NCI-H460 (cell line): ENCODE results near the gene PDSS1. TPM values are rescaled to one million over a fixed set of nuclear protein-coding genes. Genes with fewer than 3 reads are reported as not detected.
A peak's percentile ranks its signal among the peaks of the same experiment; 100 is the strongest.
"Not testable (repeated sequence)": the region's sequence is repeated elsewhere in the genome, so short reads cannot be mapped to it uniquely, and the experiment has no call there.

Source experiments
- DNase-seq: peaks from one replicate; pipeline ENCODE4 v3.0.0-alpha.2; 2016; ENCODE audit warnings: low read depth; ENCODE audit errors: extremely low read depth
- polyA plus RNA-seq: library from polyadenylated mRNA; depleted of rRNA; stranded (reverse); fragments of >200 nt; gene quantifications from 2 replicates; pipeline ENCODE4 v1.2.3, GENCODE V29; 2014; cell fraction: nucleus; rRNA removed
- total RNA-seq: library from RNA; depleted of rRNA; stranded (reverse); fragments of >200 nt; shearing (Covaris generic); gene quantifications from 2 replicates; pipeline ENCODE4 v1.2.3, GENCODE V29; 2014; rRNA removed

The PDSS1 gene, protein sequence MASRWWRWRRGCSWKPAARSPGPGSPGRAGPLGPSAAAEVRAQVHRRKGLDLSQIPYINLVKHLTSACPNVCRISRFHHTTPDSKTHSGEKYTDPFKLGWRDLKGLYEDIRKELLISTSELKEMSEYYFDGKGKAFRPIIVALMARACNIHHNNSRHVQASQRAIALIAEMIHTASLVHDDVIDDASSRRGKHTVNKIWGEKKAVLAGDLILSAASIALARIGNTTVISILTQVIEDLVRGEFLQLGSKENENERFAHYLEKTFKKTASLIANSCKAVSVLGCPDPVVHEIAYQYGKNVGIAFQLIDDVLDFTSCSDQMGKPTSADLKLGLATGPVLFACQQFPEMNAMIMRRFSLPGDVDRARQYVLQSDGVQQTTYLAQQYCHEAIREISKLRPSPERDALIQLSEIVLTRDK
- total RNA-seq, result 14.4 and 16.2 TPM in 2 replicates
- 27.0 and 40.8 TPM in 2 replicates for polyA plus RNA-seq

DNA sequence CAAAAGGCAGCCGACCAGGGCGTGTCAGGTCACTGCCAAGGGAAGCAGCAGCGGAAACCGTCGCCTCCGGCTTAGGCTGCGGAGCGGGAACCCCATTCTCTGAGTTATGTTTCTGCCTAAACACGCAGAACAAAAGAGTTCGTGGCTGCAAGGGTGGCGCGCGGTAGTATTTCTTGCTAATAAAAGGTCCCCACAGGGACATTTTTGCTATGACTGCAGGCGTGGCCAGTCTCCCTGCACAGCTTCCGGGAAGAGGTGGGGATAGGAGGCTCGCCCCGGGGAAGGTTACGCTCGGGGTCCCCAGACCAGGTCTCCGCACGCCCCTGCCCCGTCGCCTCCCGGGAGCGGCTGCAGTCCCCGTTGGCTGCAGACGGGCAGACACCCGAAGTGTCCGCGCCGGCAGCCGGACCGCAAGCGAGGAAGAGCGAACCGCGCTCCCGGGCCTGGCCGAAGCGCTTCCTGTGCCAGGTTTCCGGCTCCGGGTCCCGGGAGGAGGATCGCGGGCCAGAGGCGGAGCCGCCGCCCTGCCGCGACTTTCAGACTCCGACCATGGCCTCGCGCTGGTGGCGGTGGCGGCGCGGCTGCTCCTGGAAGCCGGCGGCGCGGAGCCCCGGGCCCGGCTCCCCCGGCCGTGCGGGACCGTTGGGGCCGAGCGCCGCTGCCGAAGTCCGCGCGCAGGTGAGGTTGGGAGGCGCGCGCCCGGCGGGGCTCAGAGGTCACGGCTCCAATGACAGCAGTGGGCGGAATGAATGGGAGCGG is at the start of gene PDSS1:
TSS of gene PDSS1 (plus strand) at position 539 of the 759 bp plus-strand sequence. CDS start at position 550, 11 bp downstream.
- DNase-seq, result peak; percentile 49

DNA sequence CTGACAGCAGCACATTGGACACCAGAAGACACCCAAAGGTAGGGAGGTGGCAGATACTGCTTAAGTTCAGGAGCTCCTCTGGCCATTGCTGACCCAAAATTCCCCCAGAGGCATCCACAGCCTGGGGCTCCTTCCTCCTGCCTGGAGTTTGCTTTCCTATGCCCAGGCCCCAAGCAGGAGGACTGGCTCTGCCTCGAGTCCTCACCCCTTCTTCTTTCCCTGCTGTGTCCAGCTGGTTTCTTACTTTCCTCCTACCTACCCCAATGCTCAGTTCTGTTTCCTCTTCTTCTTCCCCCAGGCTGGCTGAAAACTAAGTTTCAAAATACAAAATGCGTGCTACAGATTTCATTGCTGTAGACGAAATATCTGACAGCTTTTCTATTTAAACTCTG is 49.3 kb upstream of the PDSS1 start:
- not testable (repeated sequence) for DNase-seq

DNA sequence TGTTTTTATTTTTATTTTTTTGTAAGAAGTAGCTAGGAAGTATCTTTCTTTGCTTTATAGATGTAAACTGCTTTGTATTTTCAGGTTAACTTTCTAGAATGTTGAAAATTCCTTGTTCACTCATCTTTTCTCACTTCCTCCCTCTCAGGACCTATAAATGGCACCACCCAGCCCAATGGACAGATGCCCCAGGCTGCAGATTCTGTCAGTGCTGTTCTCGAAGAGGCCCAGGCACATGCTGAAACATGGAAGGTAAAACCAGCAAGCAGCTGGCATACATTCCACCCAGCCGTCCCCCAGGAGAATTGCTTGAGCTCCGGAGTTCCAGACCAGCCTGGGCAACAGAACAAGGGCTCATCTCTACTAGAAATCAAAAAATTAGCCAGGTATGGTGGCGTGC is 47.1 kb upstream of the PDSS1 start:
- DNase-seq, result no peak

DNA sequence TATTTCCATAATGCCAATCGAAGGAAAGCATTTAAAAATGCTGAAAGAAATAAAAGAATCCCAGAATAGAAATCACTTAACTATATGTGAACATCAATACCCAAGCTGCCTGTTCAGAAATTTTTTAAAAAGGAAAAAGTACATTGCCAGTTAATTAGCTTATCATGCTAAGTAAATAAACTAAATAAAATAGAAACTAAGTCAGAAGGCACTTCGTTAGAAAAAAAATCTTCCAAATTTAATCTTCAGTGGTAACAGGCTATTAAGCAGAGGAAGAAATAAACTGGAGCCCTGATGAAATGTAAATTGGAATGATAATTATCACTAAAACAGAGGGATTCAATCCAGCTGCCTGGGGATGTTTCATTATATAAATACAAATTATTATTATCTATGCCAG is 46.0 kb upstream of the PDSS1 start:
- DNase-seq, result not testable (repeated sequence)

DNA sequence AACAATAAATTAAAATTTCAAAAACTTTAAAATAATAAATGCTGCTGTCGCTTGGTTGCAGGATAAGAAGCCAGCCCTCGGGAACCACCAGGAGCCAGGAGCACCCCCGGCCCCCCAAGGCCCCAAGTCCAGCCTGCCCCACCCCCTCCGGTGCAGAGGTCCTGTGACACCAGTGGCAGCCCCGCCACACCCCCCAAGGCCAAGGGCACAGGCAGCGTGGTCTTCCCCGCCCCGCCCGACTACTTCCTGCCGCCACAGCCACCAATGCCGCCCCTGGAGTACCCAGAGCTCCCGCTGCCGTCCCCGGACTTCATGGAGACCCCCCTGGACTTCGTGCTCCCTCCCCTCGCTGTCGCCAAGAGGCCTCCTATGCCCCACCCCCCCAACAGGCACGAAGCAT is 44.5 kb upstream of the PDSS1 start:
- DNase-seq, result no peak

DNA sequence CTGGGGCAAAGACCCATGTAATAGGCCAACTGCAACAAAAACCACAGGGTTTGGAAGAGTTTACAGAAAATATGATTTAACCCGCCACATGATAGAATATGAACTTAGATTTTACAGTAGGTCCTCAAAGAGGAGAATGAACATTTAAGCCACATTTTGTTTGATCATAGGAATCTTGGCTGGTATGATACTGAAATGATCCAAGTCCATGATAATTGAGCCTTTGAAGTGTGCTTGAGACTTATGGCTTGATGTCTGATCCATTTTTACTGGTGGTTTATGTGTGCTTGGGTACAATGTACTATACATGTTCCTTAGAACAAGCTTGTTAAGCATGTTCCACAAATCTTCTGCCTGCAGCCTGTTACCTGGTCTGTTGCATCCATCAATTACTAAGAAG is 41.8 kb upstream of the PDSS1 start:
- no peak for DNase-seq

DNA sequence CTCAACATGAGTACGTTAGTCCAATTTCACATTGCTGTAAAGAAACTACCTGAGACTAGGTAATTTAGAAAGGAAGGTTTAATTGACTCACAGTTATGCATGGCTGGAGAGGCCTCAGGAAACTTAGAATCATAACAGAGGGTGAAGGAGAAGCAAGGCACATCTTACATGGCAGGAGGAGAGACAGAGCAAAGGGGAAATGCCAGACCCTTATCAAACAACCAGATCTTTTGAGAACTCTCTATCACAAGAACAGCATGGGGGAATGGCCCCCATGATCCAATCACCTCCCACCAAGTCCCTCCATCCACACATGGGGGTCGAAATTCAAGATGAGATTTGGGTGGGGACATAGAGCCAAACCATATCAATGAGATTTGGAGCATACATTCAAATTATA is 34.6 kb upstream of the PDSS1 start:
- DNase-seq, result no peak

DNA sequence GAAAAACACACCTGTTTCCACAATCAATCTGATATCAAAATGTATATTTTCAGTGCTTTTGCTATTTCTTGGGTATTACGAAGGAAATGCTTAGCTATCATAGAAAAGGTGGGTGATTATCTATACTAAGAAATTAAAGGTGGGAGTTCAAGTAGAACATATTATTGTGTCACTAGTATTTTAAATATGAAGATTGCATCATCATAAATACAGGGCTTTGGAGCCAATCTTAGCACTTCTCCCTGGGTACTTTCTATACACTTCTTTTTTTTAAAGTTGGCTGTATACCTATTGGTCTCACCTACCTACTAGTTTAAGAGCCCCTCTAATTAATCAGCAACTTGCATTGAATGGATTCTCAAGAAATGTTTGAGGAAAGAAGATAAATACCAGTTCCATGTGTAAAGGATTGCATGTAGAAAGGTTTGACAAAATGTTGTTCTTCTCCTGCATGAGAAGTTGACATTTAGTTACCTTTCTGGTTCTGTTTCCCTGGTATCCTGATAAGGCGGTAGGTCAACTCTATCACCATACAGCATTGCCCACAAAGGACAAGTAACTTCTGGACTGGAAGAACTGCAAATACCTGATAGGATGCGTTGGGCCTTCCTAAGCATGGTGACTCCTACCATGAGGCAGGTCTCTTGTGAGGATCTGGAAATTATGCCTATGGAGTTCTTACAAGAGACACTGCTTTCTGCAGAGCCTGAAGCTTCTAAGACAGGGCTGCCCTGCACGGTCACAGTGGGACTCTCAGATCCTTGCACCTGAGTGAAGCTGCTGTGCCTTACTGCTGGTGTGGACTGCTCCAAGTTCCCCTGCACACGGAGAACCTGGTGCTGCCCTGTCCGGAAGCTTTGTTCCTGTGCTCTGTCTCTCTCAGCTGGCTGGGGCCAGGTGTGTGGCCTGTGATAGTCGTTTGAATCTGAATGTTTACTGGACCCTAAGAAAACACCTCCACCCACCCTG is 32.1 kb upstream of the PDSS1 start:
- DNase-seq, result no peak

DNA sequence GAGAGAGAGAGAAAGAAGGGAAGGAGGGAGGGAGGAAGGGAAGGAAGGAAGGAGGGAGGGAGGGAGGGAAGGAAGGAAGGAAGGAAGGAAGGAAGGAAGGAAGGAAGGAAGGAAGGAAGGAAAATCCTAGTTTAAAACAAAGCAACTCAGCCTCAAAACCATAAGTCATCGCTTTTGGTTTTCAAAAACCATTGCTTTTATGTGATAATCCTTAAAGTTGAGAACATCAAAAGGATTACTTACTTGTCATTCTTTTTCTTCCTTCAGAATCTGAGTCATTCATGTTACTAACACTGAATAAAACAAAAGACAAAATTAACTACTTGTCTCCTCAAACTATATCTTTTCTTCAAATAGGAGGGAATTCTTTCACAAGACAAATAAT is 21.6 kb upstream of the PDSS1 start:
- DNase-seq, result no peak

DNA sequence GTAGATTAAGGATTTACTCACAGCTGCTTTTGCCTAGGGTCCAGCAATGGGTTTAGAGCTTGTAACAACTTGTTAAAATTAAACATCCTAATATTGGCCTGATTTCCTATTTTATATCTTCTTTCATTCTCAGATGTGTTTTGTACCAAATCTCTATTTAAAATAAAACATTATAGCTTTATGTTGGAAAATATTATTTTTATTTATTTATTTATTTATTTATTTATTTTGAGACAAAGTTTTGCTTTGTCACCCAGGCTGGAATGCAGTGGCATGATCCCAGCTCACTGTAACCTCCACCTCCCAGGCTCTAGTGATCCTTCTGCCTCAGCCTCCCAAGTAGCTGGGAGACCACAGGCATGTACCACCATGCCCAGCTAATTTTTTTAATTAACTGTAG is 17.9 kb upstream of the PDSS1 start:
- DNase-seq, result no peak

DNA sequence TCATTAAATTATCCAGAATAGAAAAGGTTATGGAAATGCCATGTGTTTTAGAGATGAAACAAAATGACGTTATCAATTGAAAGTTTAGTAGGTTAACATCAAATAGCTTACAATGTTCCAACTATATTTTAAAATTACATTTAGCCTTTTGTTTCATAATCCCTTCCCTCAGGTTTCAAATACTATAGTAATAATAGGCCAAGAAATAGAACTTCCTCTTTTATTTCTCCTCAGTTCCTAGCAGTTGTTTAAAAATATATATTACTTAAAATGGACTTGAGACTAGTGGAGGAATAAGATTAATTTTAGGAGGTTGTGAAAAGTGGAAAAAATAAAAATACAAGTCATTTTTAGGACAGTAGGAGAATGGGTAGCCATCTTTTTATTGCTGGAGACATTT is 16.4 kb upstream of the PDSS1 start:
- DNase-seq, result no peak

DNA sequence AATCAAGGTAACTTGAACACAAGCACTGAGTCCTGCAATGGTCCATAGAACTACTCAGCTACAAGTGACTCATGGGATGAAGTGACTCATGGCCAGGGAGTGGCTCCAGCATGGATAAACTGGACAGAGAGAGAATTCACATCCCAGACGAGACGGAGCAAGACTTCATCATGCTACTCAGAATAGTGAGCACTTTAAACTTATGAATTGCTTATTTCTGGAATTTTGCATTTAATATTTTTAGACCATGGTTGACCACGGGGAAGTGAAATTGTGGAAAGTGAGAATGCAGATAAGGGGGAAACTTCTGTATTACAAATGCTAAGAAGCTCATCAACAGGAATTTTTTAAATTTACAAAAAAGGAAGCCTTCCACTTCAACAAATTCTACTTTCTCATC is 15.5 kb upstream of the PDSS1 start:
- peak; percentile 41 for DNase-seq

DNA sequence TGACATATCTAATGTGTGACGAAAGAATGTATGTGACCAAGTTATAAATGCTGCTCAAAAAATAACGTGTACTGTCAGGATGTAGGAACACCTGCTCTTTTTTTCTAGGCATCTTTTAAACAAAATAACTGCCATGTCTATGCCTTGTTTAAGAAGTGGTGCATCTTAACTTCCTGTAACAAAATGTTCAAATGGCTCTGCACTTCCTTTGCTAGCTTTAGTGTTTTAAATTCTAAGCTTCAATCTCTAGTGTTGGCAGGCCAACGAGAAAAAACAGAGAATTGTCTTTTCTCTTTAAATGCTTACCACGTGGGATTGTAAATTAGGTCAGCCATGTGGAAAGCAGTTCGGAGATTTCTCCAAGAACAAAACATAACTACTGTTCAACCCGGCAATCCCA is 14.6 kb upstream of the PDSS1 start:
- DNase-seq, result no peak

DNA sequence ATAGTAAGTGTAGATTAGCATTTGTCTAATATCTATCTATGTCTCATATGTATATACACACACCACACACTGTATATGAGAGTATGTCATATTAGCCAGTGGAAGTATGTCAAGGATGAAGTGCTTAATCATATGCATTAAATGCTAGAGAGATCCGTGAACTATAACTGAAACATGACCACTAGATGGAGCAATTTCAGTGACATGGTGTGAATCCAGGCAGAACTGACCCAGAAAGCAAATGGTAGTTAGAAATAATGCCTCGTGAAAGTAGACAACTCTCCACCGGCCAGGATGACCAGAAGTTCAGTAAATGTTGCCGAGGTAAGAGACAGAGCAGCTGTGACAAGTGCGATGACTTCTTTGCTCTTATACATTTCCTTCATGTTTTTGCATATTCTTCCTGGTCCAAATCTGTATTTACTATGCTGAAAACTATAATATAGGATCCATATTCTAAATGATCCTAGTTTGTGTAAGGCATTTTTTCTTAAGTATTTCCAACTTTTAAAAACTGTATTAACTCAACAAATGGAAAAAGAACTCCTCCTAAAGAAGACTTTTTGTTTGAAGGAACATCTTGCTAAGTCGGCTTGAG is 12.7 kb upstream of the PDSS1 start:
- DNase-seq, result peak; percentile 18

DNA sequence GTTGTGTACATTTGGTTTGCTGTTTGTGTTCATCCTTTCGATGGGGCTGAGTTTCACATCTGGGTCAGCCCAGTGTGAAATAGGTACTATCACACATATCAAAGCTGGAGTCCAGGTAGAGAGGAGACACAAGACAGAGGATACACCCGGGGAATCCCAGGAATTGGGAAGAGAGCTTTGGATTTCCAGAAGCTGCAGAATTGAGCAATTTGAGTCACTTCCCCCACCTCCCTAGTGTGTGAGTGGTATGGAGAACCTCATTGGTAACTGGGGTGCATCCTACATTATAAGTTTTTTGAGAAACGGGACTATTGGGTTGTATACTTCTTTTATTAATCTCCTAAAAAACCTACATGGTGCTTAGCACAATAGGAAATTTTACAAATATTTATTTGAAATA is 12.1 kb upstream of the PDSS1 start:
- DNase-seq, result no peak

DNA sequence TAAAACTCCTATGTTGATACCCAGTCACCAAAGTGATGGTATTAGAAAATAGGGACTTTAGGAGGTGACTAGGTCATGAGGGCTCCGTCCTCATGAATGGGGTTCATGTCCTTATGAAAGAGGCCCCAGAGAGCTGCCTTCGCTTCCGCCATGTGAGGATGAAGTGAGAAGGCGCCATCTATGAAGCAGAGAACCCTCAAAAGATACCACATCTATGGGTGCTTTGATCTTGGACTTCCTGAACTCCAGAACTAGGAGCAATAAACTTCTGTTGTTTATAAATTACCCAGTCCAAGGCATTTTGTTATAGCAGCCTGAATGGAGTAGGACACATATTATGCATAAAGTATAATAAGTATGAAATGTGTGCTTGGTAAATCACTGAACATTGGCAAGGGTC is 8.1 kb upstream of the PDSS1 start:
- no peak for DNase-seq

DNA sequence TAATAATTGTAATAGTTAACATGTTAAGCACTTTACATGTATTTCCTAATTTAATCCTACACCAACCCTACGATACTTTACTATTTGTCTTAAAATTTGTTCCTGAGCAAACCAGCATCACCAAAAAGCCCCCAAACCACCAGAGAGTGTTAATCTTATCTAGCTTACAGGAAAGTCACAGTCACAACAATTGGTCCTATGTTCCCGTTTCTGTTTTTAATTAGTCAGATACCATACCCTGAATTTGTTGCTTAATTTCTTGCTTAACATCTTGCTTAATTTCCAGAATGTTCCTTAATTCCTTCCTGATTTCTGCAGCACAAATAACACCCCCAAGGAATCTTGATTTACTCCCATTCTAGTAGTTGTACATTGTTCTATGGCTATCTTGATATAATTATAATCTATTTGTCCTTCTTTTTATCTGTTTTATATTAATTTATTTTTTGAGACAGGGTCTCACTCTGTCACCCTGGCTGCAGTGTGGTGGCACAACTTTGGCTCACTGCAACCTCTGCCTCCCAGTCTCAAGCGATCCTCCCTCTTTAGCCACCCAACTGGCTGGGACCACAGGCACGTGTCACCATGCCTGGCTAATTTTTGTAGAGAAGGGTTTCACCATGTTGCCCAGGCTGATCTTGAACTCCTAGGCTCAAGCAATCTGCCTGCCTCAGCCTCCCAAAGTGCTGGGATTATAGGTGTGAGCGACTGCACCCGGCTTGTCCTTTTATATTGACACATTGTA is 6.6 kb upstream of the PDSS1 start:
- no peak for DNase-seq

DNA sequence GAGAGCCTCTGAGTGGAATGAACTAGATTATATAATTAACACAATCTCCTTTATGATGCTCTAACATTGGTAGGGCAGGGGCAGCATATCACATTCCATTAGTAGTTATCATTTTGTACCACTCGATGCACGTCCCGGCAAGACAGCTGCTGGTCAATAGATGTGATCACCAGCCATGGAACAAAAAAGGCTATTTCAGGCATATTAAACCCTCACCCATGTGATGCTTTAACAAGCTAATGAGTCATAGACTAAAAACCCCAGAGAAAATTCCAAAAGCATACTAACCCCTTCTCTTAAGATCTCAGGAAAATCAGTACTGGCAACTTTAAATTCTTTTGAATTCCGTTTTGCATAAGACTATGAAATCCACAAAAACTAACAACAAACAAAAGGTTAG is 3.0 kb upstream of the PDSS1 start:
- not testable (repeated sequence) for DNase-seq

DNA sequence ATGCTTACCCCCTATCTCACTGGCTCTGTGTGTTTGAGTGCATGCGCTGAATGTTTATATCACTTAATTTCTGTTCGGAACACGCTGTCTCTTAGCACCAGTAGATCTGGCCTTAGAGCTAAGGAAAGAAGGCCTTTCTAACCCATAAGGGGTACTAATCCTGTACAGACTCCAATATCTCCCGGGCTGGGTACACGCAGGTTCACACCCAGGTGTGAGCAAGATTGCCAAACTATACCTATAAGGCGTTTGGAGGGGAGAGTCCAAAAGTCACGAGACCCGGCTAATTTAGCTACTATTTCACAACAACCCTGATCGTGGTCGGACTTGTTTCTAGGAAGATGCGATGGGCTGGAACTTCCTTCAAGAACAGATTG is 727 bp upstream of the PDSS1 start:
- no peak for DNase-seq
